ENCODE results near the gene RAB3C.

RAB3C gene

GRCh38 chr5:58786035-58786434 lies 203.2 kb downstream of the RAB3C start (continued):
- TF ChIP-seq CREB5 (CRISPR knock-in tag; IDR thresholded peaks at IDR 0.05; ENCODE audit: low read depth) (no peak), CSRNP3 (CRISPR knock-in tag; IDR thresholded peaks at IDR 0.05) (no peak), ISL1 (CRISPR knock-in tag; IDR thresholded peaks at IDR 0.05) (no peak)

GRCh38 chr5:58786711-58787303 lies 203.9 kb downstream of the RAB3C start:
- no peak for ATAC-seq
- TF ChIP-seq ZNF8 (CRISPR knock-in tag; IDR thresholded peaks at IDR 0.05), result no peak
- no peak for TF ChIP-seq OSR1 (CRISPR knock-in tag; IDR thresholded peaks at IDR 0.05)
- TF ChIP-seq SNAI2 (CRISPR knock-in tag; IDR thresholded peaks at IDR 0.05), result no peak
- TF ChIP-seq RARB (CRISPR knock-in tag; IDR thresholded peaks at IDR 0.05), result no peak
- no peak for TF ChIP-seq ZNF70 (CRISPR knock-in tag; IDR thresholded peaks at IDR 0.05)
- no peak for TF ChIP-seq ZC3H10 (CRISPR knock-in tag; IDR thresholded peaks at IDR 0.05)
- TF ChIP-seq BACH2 (CRISPR knock-in tag; IDR thresholded peaks at IDR 0.05; ENCODE audit: borderline replicate concordance), result no peak
- no peak for TF ChIP-seq ARNTL (CRISPR knock-in tag; IDR thresholded peaks at IDR 0.05; ENCODE audit: borderline replicate concordance, low read depth)
- TF ChIP-seq GLIS3 (CRISPR knock-in tag; IDR thresholded peaks at IDR 0.05), result no peak
- TF ChIP-seq PATZ1 (CRISPR knock-in tag; IDR thresholded peaks at IDR 0.05; ENCODE audit: borderline replicate concordance), result no peak
- TF ChIP-seq ISL1 (CRISPR knock-in tag; IDR thresholded peaks at IDR 0.05), result no peak
- TF ChIP-seq ESRRG (CRISPR knock-in tag; IDR thresholded peaks at IDR 0.05), result no peak
- TF ChIP-seq ZFP30 (CRISPR knock-in tag; IDR thresholded peaks at IDR 0.05), result no peak
- TF ChIP-seq ZFP3 (CRISPR knock-in tag; IDR thresholded peaks at IDR 0.05), result no peak
- TF ChIP-seq TSHZ2 (CRISPR knock-in tag; IDR thresholded peaks at IDR 0.05), result no peak
- TF ChIP-seq PPARA (CRISPR knock-in tag; IDR thresholded peaks at IDR 0.05; ENCODE audit: borderline replicate concordance), result no peak
- TF ChIP-seq TCF4 (CRISPR knock-in tag; IDR thresholded peaks at IDR 0.05; ENCODE audit: borderline replicate concordance), result no peak
- TF ChIP-seq POU6F1 (CRISPR knock-in tag; IDR thresholded peaks at IDR 0.05; ENCODE audit: borderline replicate concordance, low read depth), result no peak

- TF ChIP-seq BACH2 (CRISPR knock-in tag; IDR thresholded peaks at IDR 0.05; ENCODE audit: borderline replicate concordance) (no peak), ZNF8 (CRISPR knock-in tag; IDR thresholded peaks at IDR 0.05) (no peak), ZFP30 (CRISPR knock-in tag; IDR thresholded peaks at IDR 0.05) (no peak), TOX (CRISPR knock-in tag; IDR thresholded peaks at IDR 0.05; ENCODE audit: borderline replicate concordance) (no peak), ARNTL (CRISPR knock-in tag; IDR thresholded peaks at IDR 0.05; ENCODE audit: borderline replicate concordance, low read depth) (no peak), RARB (CRISPR knock-in tag; IDR thresholded peaks at IDR 0.05) (no peak), CREB5 (CRISPR knock-in tag; IDR thresholded peaks at IDR 0.05; ENCODE audit: low read depth) (no peak)
- no peak for ATAC-seq
Measured at GRCh38 chr5:58787987-58788386, 205.1 kb downstream of the RAB3C start.

Data from SK-N-SH treated with all-trans-retinoic acid at 6 μM for 48 hours (cell line).